Skin of body (tissue), 2 donors: ENCODE data around the gene HPD. TPM values are rescaled to one million over a fixed set of nuclear protein-coding genes. Genes with fewer than 3 reads are reported as not detected.

ENCODE experiments used
- small RNA-seq: library from RNA; depleted of rRNA; stranded (forward); fragments of <200 nt; gene quantifications from one replicate; pipeline ENCODE3, GENCODE V24; 2014; ENCODE audit warnings: low replicate concordance
- total RNA-seq: library from RNA; depleted of rRNA; stranded (reverse); fragments of >200 nt; gene quantifications from one replicate; pipeline ENCODE4 v1.2.3, GENCODE V29; 2014

HPD gene
- total RNA-seq, 1 donor from 2014 or later: not detected

Small RNAs within 50 kb of the gene (small RNA-seq; reads per million reads assigned to genes)
- not detected for gene AC069503.3
- not detected for gene RF00017
- not detected for gene RNU7-170P

Other genes starting within 250 kb of the HPD start
- gene ORAI1, start 232.3 kb downstream of the HPD start, total RNA-seq: 5.6 TPM
- gene MORN3, start 189.2 kb downstream of the HPD start, total RNA-seq: 0.59 TPM
- 7.2 TPM for gene TMEM120B, start 146.1 kb downstream of the HPD start, total RNA-seq
- gene RHOF, start 65.2 kb downstream of the HPD start, total RNA-seq: 5.1 TPM
- gene SETD1B, start 54.9 kb downstream of the HPD start, total RNA-seq: 5.3 TPM
- 34.2 TPM for gene PSMD9, start 29.9 kb upstream of the HPD start, total RNA-seq
- 2.2 TPM for gene CFAP251, start 59.7 kb upstream of the HPD start, total RNA-seq
- gene BCL7A, start 163.0 kb upstream of the HPD start, total RNA-seq: 12.9 TPM
- gene MLXIP, start 219.9 kb upstream of the HPD start, total RNA-seq: 12.5 TPM